Gastroesophageal sphincter (tissue), 3 donors: Measurements from ENCODE around the gene SFTA2.

Source experiments
- CTCF ChIP-seq, 4 experiments: fragments of 200-600 bp in 2 of 4; fragments of 450-650 bp in 2 of 4; sonication (generic) in 1 of 4; IDR thresholded peaks; one replicate each; pipeline ENCODE4 v1.5.1; 2017 to 2019; ENCODE audit warnings: antibody characterized with exemption in 4 of 4, mild to moderate bottlenecking in 2 of 4, moderate library complexity in 2 of 4
- POLR2AphosphoS5 ChIP-seq: sonication (generic); formaldehyde crosslinking; IDR thresholded peaks from one replicate; pipeline ENCODE4 v1.6.1; 2017; ENCODE audit warnings: antibody characterized with exemption

- no peak for TF ChIP-seq CTCF (IDR thresholded peaks at IDR 0.05)
- no peak for TF ChIP-seq POLR2AphosphoS5
Measured at GRCh38 chr6:30928677-30929076, 3.3 kb downstream of the SFTA2 start.
